Measurements from ENCODE around the gene TAOK2. TPM values are rescaled to one million over a fixed set of nuclear protein-coding genes. Genes with fewer than 3 reads are reported as not detected.

The TAOK2 gene
- total RNA-seq, 1 donor from 2014 or later = 75.4 TPM

DNA sequence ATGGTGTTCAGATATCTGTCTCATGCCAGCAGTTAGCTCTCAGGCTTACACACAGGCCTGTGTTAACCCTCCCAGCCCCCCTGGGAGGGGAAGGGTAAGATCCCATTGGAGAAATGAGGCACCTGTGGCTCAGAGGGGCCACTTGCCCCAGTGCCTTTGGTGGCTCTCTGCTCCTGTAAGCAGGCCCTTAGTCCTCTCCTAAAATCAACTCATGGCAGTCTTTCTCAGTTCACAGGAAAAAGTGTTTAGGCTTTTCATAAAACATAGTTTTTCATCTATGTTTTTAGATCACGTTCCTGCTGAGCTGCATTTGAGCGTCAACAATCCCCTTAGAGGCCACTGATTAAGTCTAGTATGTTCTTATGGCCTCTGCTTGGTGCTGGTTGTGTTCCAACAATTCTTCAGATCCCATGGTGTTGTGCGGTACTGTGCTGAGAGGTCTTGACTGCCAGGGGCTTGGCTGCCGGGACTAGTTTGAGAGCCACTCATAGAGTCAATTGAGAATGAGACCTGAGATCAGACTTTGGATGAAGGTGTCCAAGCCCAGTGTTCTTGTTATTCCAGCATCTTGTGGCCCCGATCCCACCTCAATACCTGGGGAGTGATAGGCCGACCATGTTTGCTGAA lies 10.6 kb downstream of the TAOK2 start:
- Histone ChIP-seq H3K4me1 (peaks cover 9% of the 10 kb centered on the region), H3K36me3 (peaks cover 92% of the 10 kb centered on the region), H3K9me3 (no peaks in the 10 kb centered on the region), H3K27me3 (no peaks in the 10 kb centered on the region), H3K4me3 (no peak overlapping the region), H3K27ac (peak overlapping the region; percentile 43)
- intact Hi-C loops (cut with DNase I) = no loop called here
- no peak for TF ChIP-seq CTCF (IDR thresholded peaks at IDR 0.05)
- ATAC-seq = peak; percentile 70
- no peak for DNase-seq

GRCh38 chr16:29984764-29985147 lies 11.1 kb downstream of the TAOK2 start:
- no peak for TF ChIP-seq CTCF (IDR thresholded peaks at IDR 0.05)
- intact Hi-C loops (cut with DNase I) = no loop called here
- Histone ChIP-seq H3K36me3 (peaks cover 91% of the 10 kb centered on the region), H3K27me3 (no peaks in the 10 kb centered on the region), H3K4me1 (peaks cover 9% of the 10 kb centered on the region), H3K4me3 (no peak overlapping the region), H3K9me3 (no peaks in the 10 kb centered on the region), H3K27ac (no peak overlapping the region)
- ATAC-seq (no peak), DNase-seq (no peak)

GRCh38 chr16:29985271-29985811 lies 11.7 kb downstream of the TAOK2 start:
- DNase-seq = no peak
- no peak overlapping the region for H3K4me3 ChIP-seq
- H3K27ac ChIP-seq = no peak overlapping the region
- H3K4me1 ChIP-seq = peaks cover 9% of the 10 kb centered on the region
- no peak for TF ChIP-seq CTCF (IDR thresholded peaks at IDR 0.05)
- no peaks in the 10 kb centered on the region for H3K9me3 ChIP-seq
- no peak for ATAC-seq
- H3K27me3 ChIP-seq = no peaks in the 10 kb centered on the region
- intact Hi-C loops (cut with DNase I) = no loop called here
- H3K36me3 ChIP-seq = peaks cover 90% of the 10 kb centered on the region

DNA sequence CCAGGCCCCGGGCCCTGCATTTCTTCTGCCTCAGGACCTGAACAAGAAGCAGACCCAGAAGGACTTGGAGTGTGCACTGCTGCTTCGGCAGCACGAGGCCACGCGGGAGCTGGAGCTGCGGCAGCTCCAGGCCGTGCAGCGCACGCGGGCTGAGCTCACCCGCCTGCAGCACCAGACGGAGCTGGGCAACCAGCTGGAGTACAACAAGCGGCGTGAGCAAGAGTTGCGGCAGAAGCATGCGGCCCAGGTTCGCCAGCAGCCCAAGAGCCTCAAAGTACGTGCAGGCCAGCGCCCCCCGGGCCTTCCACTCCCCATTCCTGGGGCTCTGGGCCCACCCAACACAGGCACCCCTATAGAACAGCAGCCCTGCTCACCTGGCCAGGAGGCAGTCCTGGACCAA lies 12.6 kb downstream of the TAOK2 start:
- H3K27me3 ChIP-seq = no peaks in the 10 kb centered on the region
- no peak overlapping the region for H3K27ac ChIP-seq
- ATAC-seq (no peak), DNase-seq (no peak)
- peaks cover 9% of the 10 kb centered on the region for H3K4me1 ChIP-seq
- TF ChIP-seq CTCF (IDR thresholded peaks at IDR 0.05) = no peak
- no peaks in the 10 kb centered on the region for H3K9me3 ChIP-seq
- peaks cover 90% of the 10 kb centered on the region for H3K36me3 ChIP-seq
- intact Hi-C loops (cut with DNase I) = no loop called here
- no peak overlapping the region for H3K4me3 ChIP-seq

DNA sequence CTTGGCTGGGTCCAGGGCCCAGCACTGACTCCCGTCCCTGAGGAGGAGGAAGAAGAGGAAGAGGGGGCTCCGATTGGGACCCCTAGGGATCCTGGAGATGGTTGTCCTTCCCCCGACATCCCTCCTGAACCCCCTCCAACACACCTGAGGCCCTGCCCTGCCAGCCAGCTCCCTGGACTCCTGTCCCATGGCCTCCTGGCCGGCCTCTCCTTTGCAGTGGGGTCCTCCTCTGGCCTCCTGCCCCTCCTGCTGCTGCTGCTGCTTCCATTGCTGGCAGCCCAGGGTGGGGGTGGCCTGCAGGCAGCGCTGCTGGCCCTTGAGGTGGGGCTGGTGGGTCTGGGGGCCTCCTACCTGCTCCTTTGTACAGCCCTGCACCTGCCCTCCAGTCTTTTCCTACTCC lies 13.3 kb downstream of the TAOK2 start:
- Histone ChIP-seq H3K27ac (peak overlapping the region; percentile 11), H3K9me3 (no peaks in the 10 kb centered on the region), H3K27me3 (no peaks in the 10 kb centered on the region), H3K4me1 (peaks cover 9% of the 10 kb centered on the region), H3K4me3 (no peak overlapping the region), H3K36me3 (peaks cover 90% of the 10 kb centered on the region)
- ATAC-seq (no peak), DNase-seq (no peak)
- no peak for TF ChIP-seq CTCF (IDR thresholded peaks at IDR 0.05)
- intact Hi-C loops (cut with DNase I) = no loop called here
